ENCODE results near the gene RALGDS. TPM values are rescaled to one million over a fixed set of nuclear protein-coding genes. Genes with fewer than 3 reads are reported as not detected.

The RALGDS gene
- total RNA-seq, 1 donor = 13.8 TPM

DNA sequence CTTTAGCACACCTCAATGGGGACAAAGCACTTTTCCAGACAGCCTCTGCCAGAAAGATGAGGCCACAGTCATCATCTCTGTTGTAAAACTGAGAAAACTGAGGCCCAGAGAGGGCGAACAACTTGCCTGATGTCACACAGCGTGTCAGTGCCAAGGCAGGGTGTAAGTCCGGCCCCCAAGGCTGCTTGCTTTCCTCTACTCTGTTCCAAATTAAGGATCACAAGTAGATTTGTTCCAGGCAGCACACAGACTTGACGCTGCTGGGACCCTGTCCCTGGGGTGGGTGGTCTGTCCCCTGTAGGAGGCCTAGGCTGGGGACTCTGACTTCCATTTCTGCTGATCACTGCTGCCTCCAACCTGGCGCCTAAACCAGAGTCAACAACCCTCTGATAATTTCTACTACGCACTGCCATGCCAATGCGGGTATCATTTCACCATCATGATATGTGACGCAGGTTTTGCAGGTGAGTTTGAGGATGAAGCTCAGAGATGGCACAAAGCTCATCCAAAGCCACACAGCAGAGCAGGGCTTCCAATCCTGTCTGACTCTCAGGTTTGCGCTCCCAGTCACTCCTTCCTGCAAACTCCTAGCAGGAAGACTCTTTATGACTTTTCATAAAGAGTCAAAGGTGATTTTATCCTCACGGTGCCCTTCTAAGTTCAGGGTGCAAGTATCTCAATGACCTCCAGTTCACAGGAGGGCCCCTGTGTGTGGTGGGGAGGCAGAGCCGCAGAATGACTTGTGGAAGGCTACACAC lies 13.5 kb upstream of the RALGDS start:
- no peak for TF ChIP-seq CTCF (IDR thresholded peaks at IDR 0.05; ENCODE audit: insufficient read depth, low read depth, low read length)
- no peak for DNase-seq (ENCODE audit: low read depth)
- H3K4me3 ChIP-seq (ENCODE audit: low read depth, low read length) = no peak overlapping the region

GRCh38 chr9:133133681-133134387 lies 12.8 kb upstream of the RALGDS start:
- DNase-seq (ENCODE audit: low read depth) = peak; percentile 96
- H3K4me3 ChIP-seq (ENCODE audit: low read depth, low read length) = no peak overlapping the region
- TF ChIP-seq CTCF (IDR thresholded peaks at IDR 0.05; ENCODE audit: insufficient read depth, low read depth, low read length) = no peak

DNA sequence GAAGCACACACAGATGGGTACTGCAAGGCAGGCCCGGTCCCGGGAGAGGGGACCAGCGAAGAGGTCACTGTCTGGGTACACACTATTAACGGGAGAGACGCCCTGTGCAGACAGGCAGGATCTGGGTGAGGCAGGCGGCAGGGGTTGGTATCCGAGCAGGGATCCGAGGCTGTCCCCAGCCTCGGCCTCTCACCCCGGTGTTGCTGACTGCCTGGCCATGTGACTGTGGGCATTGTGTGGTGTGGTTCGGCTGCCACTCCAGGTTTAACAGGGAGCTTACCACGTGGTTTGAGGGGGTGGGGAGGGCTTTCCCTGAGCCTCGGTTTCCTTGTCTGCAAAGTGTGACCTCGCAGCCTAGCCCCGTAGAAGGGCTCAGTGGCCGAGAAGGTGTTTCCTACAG lies 11.1 kb upstream of the RALGDS start:
- H3K4me3 ChIP-seq (ENCODE audit: low read depth, low read length) = no peak overlapping the region

DNA sequence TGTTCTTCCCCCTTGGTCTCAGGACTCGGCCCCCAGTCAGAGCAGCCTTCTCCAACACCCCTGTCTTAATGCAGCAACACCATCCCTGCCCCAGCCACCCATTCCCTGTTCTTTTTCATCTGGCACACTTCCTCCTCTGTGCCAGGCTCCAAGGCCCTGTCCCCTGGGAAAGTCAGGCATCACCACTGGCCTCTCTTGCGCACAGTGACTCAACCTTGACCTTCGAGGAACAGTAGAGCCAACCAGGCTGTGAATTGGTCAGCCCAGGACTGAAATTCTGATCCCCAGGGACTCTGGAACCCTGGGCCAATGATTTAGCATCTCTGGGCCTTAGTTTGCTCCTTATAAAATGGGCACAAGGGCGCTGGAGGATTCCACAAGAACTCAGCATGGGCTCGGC lies 10.5 kb upstream of the RALGDS start:
- DNase-seq (ENCODE audit: low read depth) = no peak
- TF ChIP-seq CTCF (IDR thresholded peaks at IDR 0.05; ENCODE audit: insufficient read depth, low read depth, low read length) = no peak
- no peak overlapping the region for H3K4me3 ChIP-seq (ENCODE audit: low read depth, low read length)

More for the DNA sequence above, 11.1 kb upstream of the RALGDS start:
- DNase-seq (ENCODE audit: low read depth) = no peak
- no peak for TF ChIP-seq CTCF (IDR thresholded peaks at IDR 0.05; ENCODE audit: insufficient read depth, low read depth, low read length)

GRCh38 chr9:133130685-133131244 lies 9.7 kb upstream of the RALGDS start:
- no peak overlapping the region for H3K4me3 ChIP-seq (ENCODE audit: low read depth, low read length)
- no peak for TF ChIP-seq CTCF (IDR thresholded peaks at IDR 0.05; ENCODE audit: insufficient read depth, low read depth, low read length)
- no peak for DNase-seq (ENCODE audit: low read depth)

- DNase-seq (ENCODE audit: low read depth) = no peak
- no peak for TF ChIP-seq CTCF (IDR thresholded peaks at IDR 0.05; ENCODE audit: insufficient read depth, low read depth, low read length)
- H3K4me3 ChIP-seq (ENCODE audit: low read depth, low read length) = no peak overlapping the region
These were observed 8.2 kb upstream of the RALGDS start for GRCh38 chr9:133129001-133129795.
